GM12878 (cell line): ENCODE results near the gene MYT1. TPM values are rescaled to one million over a fixed set of nuclear protein-coding genes. Genes with fewer than 3 reads are reported as not detected.

Experiments
- ATAC-seq: fragments of 200-7000 bp; cut with Tn5 transposase; 3 replicates; pipeline ENCODE4 v1.9.1; 2020; ENCODE audit warnings: mild to moderate bottlenecking, moderate library complexity
- BruUV-seq: library from RNA; stranded (reverse); fragments of 400-500 nt; replicated peaks from 2 replicates; lab custom pipeline; 2021; lab: Mats Ljungman, UMichigan
- CTCF ChIA-PET: fragments of 300-600 bp; sonication (Branson Sonifier 250); formaldehyde crosslinking; extraction: SDS; loops from one replicate; lab custom pipeline; 2021; ENCODE audit warnings: inconsistent platforms; lab: Yijun Ruan, JAX
- POLR2A ChIA-PET: fragments of 350-600 bp; formaldehyde crosslinking; extraction: SDS; loops from one replicate; lab custom pipeline; 2021; ENCODE audit warnings: inconsistent platforms; lab: Charles Lee
- RAD21 ChIA-PET: fragments of 300-600 bp; sonication (Branson Sonifier 250); formaldehyde crosslinking; loops from one replicate; lab custom pipeline; 2023; ENCODE audit warnings: antibody characterized with exemption; ENCODE audit not compliant: unreplicated experiment; lab: Charles Lee
- SMC1A ChIA-PET: fragments of 300-600 bp; sonication (Branson Sonifier 250); formaldehyde crosslinking; loops from one replicate; lab custom pipeline; 2023; ENCODE audit not compliant: unreplicated experiment, uncharacterized antibody; lab: Charles Lee
- DNase-seq: peaks from one replicate; pipeline ENCODE4 v3.0.0-alpha.2; 2011; ENCODE audit warnings: low read depth, low spot score
- FAIRE-seq: peaks from 3 replicates; lab custom pipeline; 2011; peaks lifted over from hg19 to GRCh38; lab: Jason Lieb, UNC
- H2AFZ ChIP-seq: 2 replicates; pipeline ENCODE4 v1.6.0; 2011; ENCODE audit warnings: low read depth, low read length, control low read depth; ENCODE audit not compliant: control insufficient read depth
- H3K27ac ChIP-seq: 2 replicates; pipeline ENCODE4 v1.5.1; 2011; ENCODE audit warnings: control low read depth; ENCODE audit not compliant: control insufficient read depth, insufficient read depth
- H3K27me3 ChIP-seq, 2 experiments: replicated peaks in 1 of 2; 2 replicates each; pipeline versions ENCODE4 v1.6.0 to v1.6.1; 2011; ENCODE audit warnings: low read length in 1 of 2; ENCODE audit not compliant: control insufficient read depth in 2 of 2, insufficient read depth in 2 of 2
- H3K36me3 ChIP-seq, 2 experiments: 2 replicates each; pipeline ENCODE4 v1.5.1; 2011; ENCODE audit warnings: low read length in 1 of 2; ENCODE audit not compliant: control insufficient read depth in 2 of 2, insufficient read depth in 2 of 2
- H3K4me1 ChIP-seq: 2 replicates; pipeline ENCODE4 v1.6.1; 2011; ENCODE audit warnings: mild to moderate bottlenecking, low read length, moderate library complexity, mixed read lengths; ENCODE audit not compliant: control insufficient read depth, insufficient read depth
- H3K4me2 ChIP-seq: 2 replicates; pipeline ENCODE4 v1.6.0; 2011; ENCODE audit warnings: control low read depth; ENCODE audit not compliant: control insufficient read depth, insufficient read depth
- H3K4me3 ChIP-seq: fragments of 200-600 bp; sonication (generic); 2 replicates; pipeline ENCODE4 v1.5.1; 2016
- H3K79me2 ChIP-seq: 2 replicates; pipeline ENCODE4 v1.6.0; 2011; ENCODE audit warnings: low read length; ENCODE audit not compliant: control insufficient read depth, insufficient read depth
- H3K9ac ChIP-seq: 2 replicates; pipeline ENCODE4 v1.8.0; 2011; ENCODE audit warnings: low read length, control low read depth, mixed read lengths; ENCODE audit not compliant: control insufficient read depth, insufficient read depth
- H3K9me3 ChIP-seq: replicated peaks from 3 replicates; pipeline ENCODE4 v1.5.1; 2011; ENCODE audit warnings: mild to moderate bottlenecking, low read length; ENCODE audit not compliant: control insufficient read depth, insufficient read depth
- H4K20me1 ChIP-seq: 2 replicates; pipeline ENCODE4 v1.6.0; 2011; ENCODE audit not compliant: control insufficient read depth, insufficient read depth
- ATF7 ChIP-seq: fragments of 450-650 bp; IDR thresholded peaks from 2 replicates; pipeline ENCODE4 v1.6.1; 2016; ENCODE audit warnings: low read depth, mild to moderate bottlenecking
- BMI1 ChIP-seq: fragments of 450-650 bp; IDR thresholded peaks from 2 replicates; pipeline ENCODE4 v1.6.1; 2016; ENCODE audit warnings: mild to moderate bottlenecking, moderate library complexity, borderline replicate concordance
- BRCA1 ChIP-seq: IDR thresholded peaks from 2 replicates; pipeline ENCODE4 v1.6.1; 2011; ENCODE audit warnings: low read depth, low read length, improper control_type of control experiment
- CEBPB ChIP-seq, 2 experiments: fragments of 150-350 bp in 1 of 2; IDR thresholded peaks; 2 replicates each; pipeline ENCODE4 v1.6.1; 2012 to 2014; ENCODE audit warnings: low read depth in 2 of 2, low read length in 2 of 2, borderline replicate concordance in 1 of 2, inconsistent platforms in 1 of 2
- CHD4 ChIP-seq: fragments of 200-600 bp; sonication (generic); IDR thresholded peaks from 2 replicates; pipeline ENCODE4 v1.6.1; 2016; ENCODE audit warnings: mild to moderate bottlenecking
- E2F4 ChIP-seq: IDR thresholded peaks from 2 replicates; pipeline ENCODE4 v1.6.1; 2012; ENCODE audit warnings: low read depth, low read length, improper control_type of control experiment
- FOS ChIP-seq: IDR thresholded peaks from 3 replicates; pipeline ENCODE4 v1.6.1; 2011; ENCODE audit warnings: borderline replicate concordance; ENCODE audit not compliant: insufficient read length; ENCODE audit errors: extremely low read depth
- GABPA ChIP-seq: IDR thresholded peaks from 2 replicates; pipeline ENCODE4 v1.6.1; 2014; ENCODE audit warnings: antibody characterized with exemption, low read depth, mild to moderate bottlenecking, inconsistent platforms
- PKNOX1 ChIP-seq: fragments of 450-650 bp; IDR thresholded peaks from 2 replicates; pipeline ENCODE4 v1.6.1; 2016; ENCODE audit warnings: mild to moderate bottlenecking
- REST ChIP-seq: IDR thresholded peaks from 2 replicates; pipeline ENCODE4 v1.6.1; 2012; ENCODE audit warnings: mild to moderate bottlenecking, low read depth, low read length
- SMC3 ChIP-seq: IDR thresholded peaks from 2 replicates; pipeline ENCODE4 v1.6.1; 2011; ENCODE audit warnings: low read length, improper control_type of control experiment, borderline replicate concordance
- WRNIP1 ChIP-seq: IDR thresholded peaks from 2 replicates; pipeline ENCODE4 v1.6.1; 2011; ENCODE audit warnings: low read depth, low read length, improper control_type of control experiment, borderline replicate concordance
- ZNF274 ChIP-seq: IDR thresholded peaks from one replicate; pipeline ENCODE4 v1.8.0; 2011; ENCODE audit not compliant: insufficient read length, insufficient read depth
- WGBS: methylation state at CpG from one replicate; pipeline ENCODE4 v1.1.6; 2016; ENCODE audit warnings: low lambda C conversion rate; ENCODE audit not compliant: insufficient replicate concordance, insufficient coverage; ENCODE audit errors: missing lambda C conversion rate; 5-methylcytosine and 5-hydroxymethylcytosine counted together
- in situ Hi-C: fragments of 300-500 bp; cut with MboI; formaldehyde crosslinking; loops from 9 replicates; pipeline ENCODE4 v1.14.3; 2018; ENCODE audit warnings: mixed read lengths
- intact Hi-C: fragments of 100-400 bp; cut with micrococcal nuclease; formaldehyde crosslinking; loops from one replicate; pipeline ENCODE4 v1.14.2; 2022; ENCODE audit not compliant: unreplicated experiment
- polyA plus RNA-seq, 11 experiments: library from polyadenylated mRNA; depleted of rRNA in 4 of 11; unstranded in 6 of 11; stranded (reverse) in 5 of 11; fragments of >200 nt; fragmentation: Nextera tagmentation in 4 of 11; fragmentation: Illumina TruSeq in 1 of 11; extraction: Ambion mirVana in 4 of 11; extraction: Trizol in 1 of 11; gene quantifications; 1 replicate in 1 of 11; 2 replicates in 10 of 11; pipeline versions ENCODE4 v1.2.1 to v1.2.3, GENCODE V29; 2011 to 2016; ENCODE audit warnings: inconsistent platforms in 2 of 11, missing spikeins in 2 of 11, low read depth in 1 of 11
- total RNA-seq, 4 experiments: library from RNA; depleted of rRNA in 3 of 4; stranded (reverse); fragments of >200 nt in 3 of 4; fragmentation: Illumina TruSeq in 1 of 4; extraction: Trizol in 1 of 4; gene quantifications; 2 replicates each; pipeline versions ENCODE4 v1.2.1 to v1.2.3, GENCODE V29; 2013 to 2021

MYT1 gene
- total and polyA plus RNA-seq, 10 of the 15 experiments (the other 5 are each of a cell fraction or from before 2014, with no cell fraction given), result 0.01 to 0.10 TPM; not detected in 8

GRCh38 chr20:64146301-64146935 lies 17.8 kb upstream of the MYT1 start:
- ChIA-PET POLR2A (no interaction called here), SMC1A (no interaction called here), CTCF (no interaction called here), RAD21 (no interaction called here)
- TF ChIP-seq BRCA1 (no peak), GABPA (no peak), WRNIP1 (no peak), REST (no peak), ATF7 (no peak), PKNOX1 (no peak), CHD4 (no peak), BMI1 (no peak), E2F4 (no peak), FOS (no peak), SMC3 (no peak), ZNF274 (no peak), CEBPB (IDR thresholded peaks at IDR 0.05; ENCODE audit: borderline replicate concordance in 1 of 2, low read depth in 2 of 2, low read length in 2 of 2) (no peak)
- Histone ChIP-seq H2AFZ (no peak overlapping the region), H3K27ac (no peak overlapping the region), H3K79me2 (no peaks in the 10 kb centered on the region), H3K9ac (no peak overlapping the region), H3K9me3 (peaks cover 5% of the 10 kb centered on the region; the same call in 2 of the 3 replicates), H3K36me3 (no peaks in the 10 kb centered on the region), H4K20me1 (no peaks in the 10 kb centered on the region), H3K27me3 (no peaks in the 10 kb centered on the region), H3K4me1 (no peaks in the 10 kb centered on the region), H3K4me2 (no peak overlapping the region), H3K4me3 (no peak overlapping the region)
- in situ Hi-C loops (no loop called here), intact Hi-C loops (no loop called here)
- no TSS peak for BruUV-seq
- DNase-seq (no peak), FAIRE-seq (no peak), ATAC-seq (no peak)
- 57% methylated on average over 6 of the region's 7 CpGs for WGBS
